Liver (tissue), 9 donors: ENCODE measurements around the gene PEAK3. TPM values are rescaled to one million over a fixed set of nuclear protein-coding genes. Genes with fewer than 3 reads are reported as not detected.

Experiments used
- DNase-seq: peaks from one replicate; pipeline ENCODE4 v3.0.0-alpha.2; 2017; ENCODE audit warnings: low spot score
- H3K27ac ChIP-seq, 2 donors: one replicate each; pipeline ENCODE4 v1.7.0; 2013; ENCODE audit warnings: inconsistent platforms in 2 of 2, low read length in 2 of 2, control low read depth in 1 of 2, low read depth in 1 of 2, mild to moderate bottlenecking in 1 of 2
- H3K27me3 ChIP-seq, 4 donors: one replicate each; pipeline versions ENCODE4 v1.6.1 to v1.7.0; 2013; ENCODE audit warnings: low read length in 3 of 4, inconsistent platforms in 1 of 4, mild to moderate bottlenecking in 1 of 4, moderate library complexity in 1 of 4; ENCODE audit not compliant: control insufficient read depth in 4 of 4, insufficient read depth in 4 of 4
- H3K36me3 ChIP-seq, 4 donors: one replicate each; pipeline versions ENCODE4 v1.6.1 to v1.7.0; 2013; ENCODE audit warnings: low read length in 3 of 4, mild to moderate bottlenecking in 3 of 4, low read depth in 1 of 4, moderate library complexity in 1 of 4; ENCODE audit not compliant: control insufficient read depth in 4 of 4, insufficient read depth in 3 of 4
- H3K4me1 ChIP-seq, 4 donors: one replicate each; pipeline versions ENCODE4 v1.6.1 to v1.7.0; 2013; ENCODE audit warnings: low read length in 3 of 4, mild to moderate bottlenecking in 3 of 4, moderate library complexity in 1 of 4; ENCODE audit not compliant: control insufficient read depth in 4 of 4, insufficient read depth in 4 of 4
- H3K4me3 ChIP-seq, 3 donors: one replicate each; pipeline versions ENCODE4 v1.6.1 to v1.7.0; 2013; ENCODE audit warnings: low read length in 3 of 3, control low read depth in 1 of 3, low read depth in 1 of 3, mild to moderate bottlenecking in 1 of 3
- H3K9ac ChIP-seq, 2 donors: one replicate each; pipeline ENCODE4 v1.7.0; 2013; ENCODE audit warnings: low read length in 2 of 2, mild to moderate bottlenecking in 2 of 2, moderate library complexity in 2 of 2, control low read depth in 1 of 2, low read depth in 1 of 2
- H3K9me3 ChIP-seq, 4 donors: one replicate each; pipeline versions ENCODE4 v1.6.1 to v1.7.0; 2013; ENCODE audit warnings: low read length in 3 of 4; ENCODE audit not compliant: control insufficient read depth in 4 of 4
- ATF3 ChIP-seq: IDR thresholded peaks from 2 replicates; pipeline ENCODE4 v1.6.1; 2016; ENCODE audit warnings: antibody characterized with exemption
- CTCF ChIP-seq: fragments of 150-350 bp; IDR thresholded peaks from 2 replicates; pipeline ENCODE4 v1.5.1; 2017; ENCODE audit warnings: improper control_type of control experiment, low read depth, low read length; ENCODE audit not compliant: missing input control
- EGR1 ChIP-seq, 2 donors: IDR thresholded peaks; 2 replicates each; pipeline ENCODE4 v1.6.1; 2016 to 2018; ENCODE audit warnings: antibody characterized with exemption in 2 of 2, low read depth in 2 of 2
- FOXA1 ChIP-seq: IDR thresholded peaks from 2 replicates; pipeline ENCODE4 v1.6.1; 2016; ENCODE audit warnings: antibody characterized with exemption
- FOXA2 ChIP-seq: IDR thresholded peaks from 2 replicates; pipeline ENCODE4 v1.6.1; 2016; ENCODE audit warnings: antibody characterized with exemption
- GABPA ChIP-seq, 2 donors: IDR thresholded peaks in 1 of 2; conservative IDR thresholded peaks in 1 of 2; 2 replicates each; pipeline ENCODE4 v1.6.1; 2016; ENCODE audit warnings: antibody characterized with exemption in 2 of 2, mild to moderate bottlenecking in 1 of 2, moderate library complexity in 1 of 2
- HNF4A ChIP-seq, 2 donors: conservative IDR thresholded peaks; 2 replicates each; pipeline ENCODE4 v1.6.1; 2016; ENCODE audit warnings: antibody characterized with exemption in 2 of 2, mild to moderate bottlenecking in 2 of 2
- HNF4G ChIP-seq: IDR thresholded peaks from 2 replicates; pipeline ENCODE4 v1.6.1; 2016; ENCODE audit warnings: antibody characterized with exemption
- JUND ChIP-seq, 2 donors: IDR thresholded peaks; 2 replicates each; pipeline ENCODE4 v1.6.1; 2016; ENCODE audit warnings: antibody characterized with exemption in 2 of 2
- MAX ChIP-seq: IDR thresholded peaks from 2 replicates; pipeline ENCODE4 v1.6.1; 2016; ENCODE audit warnings: antibody characterized with exemption
- NR2F2 ChIP-seq: IDR thresholded peaks from 2 replicates; pipeline ENCODE4 v1.6.1; 2016; ENCODE audit warnings: antibody characterized with exemption
- RAD21 ChIP-seq, 2 donors: IDR thresholded peaks; 2 replicates each; pipeline ENCODE4 v1.6.1; 2016; ENCODE audit warnings: antibody characterized with exemption in 2 of 2, mild to moderate bottlenecking in 2 of 2
- REST ChIP-seq: IDR thresholded peaks from 2 replicates; pipeline ENCODE4 v1.6.1; 2016; ENCODE audit warnings: antibody characterized with exemption, mild to moderate bottlenecking
- SP1 ChIP-seq: IDR thresholded peaks from 2 replicates; pipeline ENCODE4 v1.6.1; 2018; ENCODE audit warnings: antibody characterized with exemption, mild to moderate bottlenecking
- YY1 ChIP-seq: IDR thresholded peaks from 2 replicates; pipeline ENCODE4 v1.6.1; 2016; ENCODE audit warnings: antibody characterized with exemption, mild to moderate bottlenecking
- ZBTB33 ChIP-seq: IDR thresholded peaks from 2 replicates; pipeline ENCODE4 v1.6.1; 2016; ENCODE audit warnings: antibody characterized with exemption
- WGBS: extraction: QIAGEN DNeasy Blood & Tissue Kit; methylation state at CpG from one replicate; pipeline ENCODE4 v1.1.7; 2013; 5-methylcytosine and 5-hydroxymethylcytosine counted together
- polyA plus RNA-seq, 2 donors: library from polyadenylated mRNA; stranded (reverse) in 1 of 2; unstranded in 1 of 2; fragments of 200-250 nt in 1 of 2; fragments of >200 nt in 1 of 2; fragmentation: Nextera tagmentation in 1 of 2; extraction: Ambion mirVana in 1 of 2; gene quantifications; one replicate each; pipeline versions ENCODE4 v1.2.1 to v1.2.3, GENCODE V29; 2013 to 2015
- total RNA-seq, 2 donors: library from RNA; depleted of rRNA; stranded (reverse); fragments of >200 nt; gene quantifications; one replicate each; pipeline ENCODE4 v1.2.3, GENCODE V29; 2014
- donor health status: healthy.
- donor health status: healthy.
- donor health status: healthy.
- donor health status: healthy.
- donor health status: healthy.

The PEAK3 gene
- total and polyA plus RNA-seq, 4 donors, result 0.09 to 0.67 (median 0.31) TPM

- Histone ChIP-seq H3K4me3 (no peak overlapping the region), H3K9me3 (no peaks in the 10 kb centered on the region), H3K9ac (no peak overlapping the region), H3K27ac (no peak overlapping the region), H3K36me3 (peaks cover 4 to 9% (median 5%) of the 10 kb centered on the region in 4 donors), H3K27me3 (no peaks in the 10 kb centered on the region), H3K4me1 (peaks cover 24 to 59% (median 51%) of the 10 kb centered on the region in 4 donors)
- TF ChIP-seq MAX (no peak), SP1 (no peak), HNF4G (no peak)
- DNase-seq, result no peak
- 72% methylated on average over 10 of the region's 10 CpGs for WGBS
These were observed 42.8 kb downstream of the PEAK3 start for GRCh38 chr19:2239173-2239572.

- Histone ChIP-seq H3K9ac (peak overlapping the region in 1 of 2 donors; percentile 42), H3K9me3 (no peaks in the 10 kb centered on the region), H3K27ac (no peak overlapping the region), H3K27me3 (no peaks in the 10 kb centered on the region), H3K36me3 (peaks cover 0 to 4% (median 0%) of the 10 kb centered on the region in 4 donors), H3K4me1 (peaks cover 24 to 66% (median 54%) of the 10 kb centered on the region in 4 donors), H3K4me3 (peak overlapping the region in 2 of 3 donors; percentile 8 to 89)
- 78% methylated on average over 6 of the region's 6 CpGs for WGBS
- no peak for TF ChIP-seq HNF4A (conservative IDR thresholded peaks at IDR 0.05)
- no peak for TF ChIP-seq ATF3
- no peak for TF ChIP-seq HNF4G
- no peak for TF ChIP-seq ZBTB33
- no peak for TF ChIP-seq REST
- TF ChIP-seq FOXA2, result no peak
- TF ChIP-seq NR2F2, result no peak
- TF ChIP-seq RAD21 (IDR thresholded peaks at IDR 0.05), result no peak
- TF ChIP-seq JUND (IDR thresholded peaks at IDR 0.05), result no peak
- TF ChIP-seq CTCF, result no peak
- no peak for TF ChIP-seq YY1
- no peak for TF ChIP-seq GABPA (IDR thresholded peaks at IDR 0.05 in 1 of 2, conservative IDR thresholded peaks at IDR 0.05 in 1 of 2)
- TF ChIP-seq FOXA1, result no peak
- TF ChIP-seq SP1, result no peak
- TF ChIP-seq EGR1 (IDR thresholded peaks at IDR 0.05; ENCODE audit: low read depth in 2 of 2), result no peak
- TF ChIP-seq MAX, result no peak
- no peak for DNase-seq
These were observed 44.2 kb downstream of the PEAK3 start for GRCh38 chr19:2237869-2238153.
